Neuronal stem cell (in vitro differentiated cells): Measurements from ENCODE around the gene GNAS.

Experiments used
- DNase-seq: peaks from one replicate; pipeline ENCODE4 v3.0.0-alpha.2; 2013; ENCODE audit warnings: low spot score
- H2AFZ ChIP-seq: one replicate; pipeline ENCODE4 v1.6.1; 2013; ENCODE audit warnings: mild to moderate bottlenecking, low read length, inconsistent platforms
- H2AK5ac ChIP-seq: 2 replicates; pipeline ENCODE4 v1.6.1; 2013; ENCODE audit warnings: low read depth, mild to moderate bottlenecking, inconsistent platforms, low read length, moderate library complexity, mixed read lengths
- H2BK120ac ChIP-seq: 2 replicates; pipeline ENCODE4 v1.6.1; 2013; ENCODE audit warnings: low read depth, mild to moderate bottlenecking, inconsistent platforms, low read length, moderate library complexity, mixed read lengths
- H2BK12ac ChIP-seq: one replicate; pipeline ENCODE4 v1.6.1; 2013; ENCODE audit warnings: low read length, inconsistent platforms
- H2BK15ac ChIP-seq: 2 replicates; pipeline ENCODE4 v1.6.1; 2013; ENCODE audit warnings: mild to moderate bottlenecking, low read length, inconsistent platforms, mixed read lengths
- H2BK5ac ChIP-seq: one replicate; pipeline ENCODE4 v1.6.1; 2013; ENCODE audit warnings: inconsistent platforms, mild to moderate bottlenecking, low read length, moderate library complexity
- H3K14ac ChIP-seq: one replicate; pipeline ENCODE4 v1.6.1; 2013; ENCODE audit warnings: low read length, inconsistent platforms
- H3K18ac ChIP-seq: 2 replicates; pipeline ENCODE4 v1.6.1; 2013; ENCODE audit warnings: low read length, inconsistent platforms
- H3K23ac ChIP-seq: 2 replicates; pipeline ENCODE4 v1.6.1; 2013; ENCODE audit warnings: low read depth, mild to moderate bottlenecking, mixed read lengths, low read length, inconsistent platforms; ENCODE audit not compliant: poor library complexity
- H3K27ac ChIP-seq: replicated peaks from 3 replicates; pipeline ENCODE4 v1.5.1; 2013; ENCODE audit warnings: low read length, inconsistent platforms
- H3K27me3 ChIP-seq, 3 experiments: 2 replicates each; pipeline ENCODE4 v1.6.1; 2013; ENCODE audit warnings: low read length in 3 of 3, mild to moderate bottlenecking in 2 of 3, inconsistent platforms in 1 of 3, low read depth in 1 of 3, mixed read lengths in 1 of 3, moderate library complexity in 1 of 3; ENCODE audit not compliant: control insufficient read depth in 3 of 3, insufficient read depth in 3 of 3
- H3K36me3 ChIP-seq, 2 donors: replicated peaks in 1 of 2; 2 replicates each; pipeline ENCODE4 v1.6.1; 2013; ENCODE audit warnings: low read length in 2 of 2; ENCODE audit not compliant: control insufficient read depth in 2 of 2, insufficient read depth in 2 of 2
- H3K4ac ChIP-seq: 2 replicates; pipeline ENCODE4 v1.6.1; 2013; ENCODE audit warnings: inconsistent platforms, mild to moderate bottlenecking, low read length, moderate library complexity
- H3K4me1 ChIP-seq, 2 donors: 1 replicate in 1 of 2; 2 replicates in 1 of 2; pipeline ENCODE4 v1.6.1; 2013; ENCODE audit warnings: low read length in 2 of 2, low read depth in 1 of 2; ENCODE audit not compliant: control insufficient read depth in 2 of 2, insufficient read depth in 1 of 2
- H3K4me2 ChIP-seq: one replicate; pipeline ENCODE4 v1.6.1; 2013; ENCODE audit warnings: mild to moderate bottlenecking, low read length, inconsistent platforms; ENCODE audit not compliant: insufficient read depth, poor library complexity, severe bottlenecking
- H3K4me3 ChIP-seq, 2 donors: 2 replicates each; pipeline ENCODE4 v1.5.1; 2013; ENCODE audit warnings: low read length in 2 of 2, mild to moderate bottlenecking in 2 of 2, inconsistent platforms in 1 of 2, moderate library complexity in 1 of 2
- H3K79me1 ChIP-seq: one replicate; pipeline ENCODE4 v1.6.1; 2013; ENCODE audit warnings: low read depth, mild to moderate bottlenecking, inconsistent platforms, low read length, moderate library complexity
- H3K9ac ChIP-seq: one replicate; pipeline ENCODE4 v1.6.1; 2013; ENCODE audit warnings: mild to moderate bottlenecking, low read depth, low read length, inconsistent platforms; ENCODE audit not compliant: poor library complexity
- H3K9me3 ChIP-seq, 2 donors: replicated peaks in 1 of 2; 2 replicates each; pipeline versions ENCODE3 to v1.6.1; 2013; ENCODE audit warnings: low read length in 2 of 2, mild to moderate bottlenecking in 2 of 2, inconsistent platforms in 1 of 2, low read depth in 1 of 2, mixed read lengths in 1 of 2, moderate library complexity in 1 of 2; ENCODE audit not compliant: control insufficient read depth in 2 of 2, insufficient read depth in 1 of 2
- H4K8ac ChIP-seq: one replicate; pipeline ENCODE4 v1.6.1; 2013; ENCODE audit warnings: low read depth, mild to moderate bottlenecking, inconsistent platforms, low read length, moderate library complexity
- H4K91ac ChIP-seq: one replicate; pipeline ENCODE4 v1.6.1; 2013; ENCODE audit warnings: low read length, low read depth, mild to moderate bottlenecking, inconsistent platforms; ENCODE audit not compliant: poor library complexity
- WGBS, 2 donors: extraction: QIAGEN DNeasy Blood & Tissue Kit; methylation state at CpG; one replicate each; pipeline ENCODE4 v1.1.7; 2013; ENCODE audit warnings: missing lambda C conversion rate in 2 of 2, mixed read lengths in 1 of 2; ENCODE audit not compliant: insufficient read length in 2 of 2, insufficient replicate concordance in 1 of 2; ENCODE audit errors: extremely low coverage in 2 of 2; 5-methylcytosine and 5-hydroxymethylcytosine counted together

Gene GNAS

GRCh38 chr20:58889334-58889760 is 36.8 kb downstream of the GNAS start:
- peak overlapping the region; percentile 86 for H3K4me2 ChIP-seq
- no peak overlapping the region for H2AK5ac ChIP-seq
- peaks cover 8% of the 10 kb centered on the region for H3K79me1 ChIP-seq
- H3K4me1 ChIP-seq = peaks cover 4 to 15% of the 10 kb centered on the region in 2 donors
- peak overlapping the region; percentile 92 for H3K9ac ChIP-seq
- peak overlapping the region; percentile 100 for H2BK15ac ChIP-seq
- peak overlapping the region; percentile 99 for H3K23ac ChIP-seq
- no CpG with 5 or more reads among the region's 35 CpGs for WGBS, 2 donors
- no peak overlapping the region for H4K91ac ChIP-seq
- no peak overlapping the region for H3K4ac ChIP-seq
- DNase-seq = no peak
- H2AFZ ChIP-seq = peak overlapping the region; percentile 90
- peak overlapping the region; percentile 87 for H2BK5ac ChIP-seq
- H3K27ac ChIP-seq = no peak overlapping the region
- no peak overlapping the region for H2BK120ac ChIP-seq
- H3K9me3 ChIP-seq = peaks cover 0 to 6% of the 10 kb centered on the region in 2 donors
- no peak overlapping the region for H2BK12ac ChIP-seq
- no peak overlapping the region for H4K8ac ChIP-seq
- H3K14ac ChIP-seq = peak overlapping the region; percentile 6
- H3K18ac ChIP-seq = peak overlapping the region; percentile 99
- peaks cover 0 to 11% of the 10 kb centered on the region in 2 donors for H3K36me3 ChIP-seq
- no peaks in the 10 kb centered on the region for H3K27me3 ChIP-seq
- peak overlapping the region; percentile 89 to 93 for H3K4me3 ChIP-seq

DNA sequence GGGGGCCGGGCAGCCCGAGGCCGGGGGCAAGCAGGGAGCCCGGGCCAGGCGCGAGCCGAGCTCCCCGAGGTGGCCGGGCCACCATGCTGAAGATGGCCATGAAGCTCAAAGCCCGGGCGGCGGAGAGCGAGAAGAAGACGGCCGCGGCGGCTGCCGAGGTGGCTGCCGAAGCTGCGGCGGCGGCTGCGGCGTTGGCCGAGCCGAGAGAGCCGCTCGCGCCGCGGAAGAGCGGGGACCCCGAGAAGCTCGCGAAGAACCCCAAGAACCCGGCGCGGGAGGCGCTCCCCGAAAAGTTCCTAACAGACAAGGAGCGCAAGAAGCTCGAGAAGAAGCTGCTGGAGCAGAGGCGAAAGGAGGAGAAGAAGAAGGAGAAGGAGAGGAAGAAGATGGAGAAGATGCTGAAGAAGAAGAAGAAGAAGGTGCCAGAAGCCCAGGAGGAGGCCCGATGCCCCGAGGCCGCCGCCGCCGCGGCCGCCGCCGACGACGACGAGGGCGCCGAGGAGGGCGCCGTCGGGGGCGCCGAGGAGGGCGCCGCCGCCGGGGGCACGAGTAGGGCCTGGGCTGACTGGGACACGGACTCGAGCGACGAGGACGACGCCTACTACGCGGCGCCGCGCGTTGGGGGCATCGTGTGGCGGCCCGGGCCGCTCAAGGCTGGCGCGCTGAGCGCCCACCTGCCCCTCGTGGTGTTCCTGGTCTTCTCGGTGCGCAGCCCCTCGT is 37.4 kb downstream of the GNAS start:
- Histone ChIP-seq H3K79me1 (peaks cover 8% of the 10 kb centered on the region), H2AFZ (peak overlapping the region; percentile 90), H3K9me3 (peaks cover 0 to 6% of the 10 kb centered on the region in 2 donors), H3K36me3 (peaks cover 0 to 16% of the 10 kb centered on the region in 2 donors), H3K4me3 (peak overlapping the region; percentile 89 to 93), H3K9ac (peak overlapping the region; percentile 97), H3K4me1 (peaks cover 5 to 21% of the 10 kb centered on the region in 2 donors), H2BK12ac (peak overlapping the region; percentile 73), H4K91ac (no peak overlapping the region), H2BK120ac (peak overlapping the region; percentile 96), H2AK5ac (peak overlapping the region; percentile 90), H2BK5ac (peak overlapping the region; percentile 87), H4K8ac (peak overlapping the region; percentile 82), H3K4me2 (peak overlapping the region; percentile 86), H3K27me3 (no peaks in the 10 kb centered on the region), H3K27ac (peak overlapping the region; percentile 97), H2BK15ac (peak overlapping the region; percentile 100), H3K23ac (peak overlapping the region; percentile 91), H3K14ac (peak overlapping the region; percentile 82), H3K18ac (peak overlapping the region; percentile 99), H3K4ac (no peak overlapping the region)
- no peak for DNase-seq
- WGBS, 2 donors = no CpG with 5 or more reads among the region's 91 CpGs

- Histone ChIP-seq H2BK120ac (peak overlapping the region; percentile 96), H2AFZ (peak overlapping the region; percentile 90), H3K9ac (peak overlapping the region; percentile 97), H2BK5ac (peak overlapping the region; percentile 87), H3K27ac (peak overlapping the region; percentile 97), H3K27me3 (no peaks in the 10 kb centered on the region), H3K4me1 (peaks cover 9 to 28% of the 10 kb centered on the region in 2 donors), H3K9me3 (peaks cover 0 to 6% of the 10 kb centered on the region in 2 donors), H3K4ac (no peak overlapping the region), H3K23ac (peak overlapping the region; percentile 91), H2BK15ac (peak overlapping the region; percentile 100), H4K91ac (no peak overlapping the region), H2AK5ac (peak overlapping the region; percentile 90), H3K18ac (peak overlapping the region; percentile 99), H3K79me1 (peaks cover 8% of the 10 kb centered on the region), H2BK12ac (peak overlapping the region; percentile 73), H3K4me3 (peak overlapping the region; percentile 89 to 93), H3K14ac (peak overlapping the region; percentile 82), H4K8ac (peak overlapping the region; percentile 82), H3K36me3 (peaks cover 0 to 22% of the 10 kb centered on the region in 2 donors), H3K4me2 (peak overlapping the region; percentile 86)
- WGBS, 2 donors = no CpG with 5 or more reads among the region's 64 CpGs
- DNase-seq = no peak
These were observed 38.1 kb downstream of the GNAS start for GRCh38 chr20:58890518-58891085.
